MCF 10A (cell line): ENCODE measurements around the gene SMCO2. TPM values are rescaled to one million over a fixed set of nuclear protein-coding genes. Genes with fewer than 3 reads are reported as not detected.

Experiments used
- BruUV-seq: library from RNA; stranded (reverse); fragments of 400-500 nt; replicated peaks from 2 replicates; lab custom pipeline; 2021; lab: Mats Ljungman, UMichigan
- CTCF ChIA-PET: fragments of 300-600 bp; sonication (Branson Sonifier 250); formaldehyde crosslinking; extraction: SDS; loops from one replicate; lab custom pipeline; 2021; ENCODE audit warnings: antibody characterized with exemption, inconsistent platforms; lab: Yijun Ruan, JAX
- POLR2A ChIA-PET: fragments of 300-600, 350-650 bp; sonication (Branson Sonifier 250); formaldehyde crosslinking; extraction: SDS; loops from one replicate; lab custom pipeline; 2020; ENCODE audit warnings: antibody characterized with exemption, inconsistent platforms; lab: Yijun Ruan, JAX
- DNase-seq: peaks from one replicate; pipeline ENCODE4 v3.0.0-alpha.2; 2018; ENCODE audit not compliant: unreplicated experiment
- H3K27ac Mint-ChIP-seq: one replicate; pipeline ENCODE4 v1.8.0; 2022; ENCODE audit warnings: mild to moderate bottlenecking, low read depth, mixed read lengths; ENCODE audit not compliant: unreplicated experiment
- H3K27me3 Mint-ChIP-seq: one replicate; pipeline ENCODE4 v1.8.0; 2022; ENCODE audit warnings: mixed read lengths; ENCODE audit not compliant: insufficient read depth, unreplicated experiment
- H3K36me3 Mint-ChIP-seq: one replicate; pipeline ENCODE4 v1.8.0; 2022; ENCODE audit warnings: mild to moderate bottlenecking, moderate library complexity, mixed read lengths; ENCODE audit not compliant: insufficient read depth, unreplicated experiment
- H3K4me1 Mint-ChIP-seq: one replicate; pipeline ENCODE4 v1.8.0; 2022; ENCODE audit warnings: mixed read lengths; ENCODE audit not compliant: insufficient read depth, unreplicated experiment
- H3K4me3 Mint-ChIP-seq: one replicate; pipeline ENCODE4 v1.8.0; 2022; ENCODE audit warnings: mild to moderate bottlenecking, moderate library complexity, mixed read lengths; ENCODE audit not compliant: unreplicated experiment
- H3K9me3 Mint-ChIP-seq: one replicate; pipeline ENCODE4 v1.8.0; 2022; ENCODE audit warnings: mixed read lengths; ENCODE audit not compliant: unreplicated experiment
- CTCF ChIP-seq: fragments of 200-600 bp; IDR thresholded peaks from one replicate; pipeline ENCODE4 v1.8.0; 2022; ENCODE audit warnings: antibody characterized with exemption, mild to moderate bottlenecking; ENCODE audit not compliant: unreplicated experiment
- intact Hi-C: fragments of 100-400 bp; cut with micrococcal nuclease; formaldehyde crosslinking; loops from 2 replicates; pipeline ENCODE4 v1.14.1; 2022
- total RNA-seq: library from RNA; stranded (reverse); gene quantifications from 2 replicates; pipeline ENCODE4 v1.2.3, GENCODE V29; 2022

Gene SMCO2
- total RNA-seq, 1 experiment from 2014 or later: not detected

- no peak for DNase-seq
- no peaks in the 10 kb centered on the region for H3K36me3 Mint-ChIP-seq
- H3K9me3 Mint-ChIP-seq: peaks cover 7% of the 10 kb centered on the region
- BruUV-seq: no TSS peak
- H3K27ac Mint-ChIP-seq: no peak overlapping the region
- POLR2A ChIA-PET: interaction anchor here (0.7 to 3.0 kb wide), 3 partner anchors 11 to 57 kb away, joined by 4 to 16 read pairs (median 4); partner anchors contain the start of gene PPFIBP1
- CTCF ChIA-PET: interaction anchor here (0.9 to 1.2 kb wide), 2 partner anchors 12 to 100 kb away, joined by 3 read pairs; no protein-coding TSS in a partner anchor
- H3K4me1 Mint-ChIP-seq: peaks cover 29% of the 10 kb centered on the region
- H3K4me3 Mint-ChIP-seq: no peak overlapping the region
- TF ChIP-seq CTCF: no peak
- H3K27me3 Mint-ChIP-seq: no peaks in the 10 kb centered on the region
- intact Hi-C loops: no loop called here
Measured at GRCh38 chr12:27534765-27535161, 88.2 kb downstream of the SMCO2 start.

- Mint-ChIP-seq H3K27ac (no peak overlapping the region), H3K4me1 (peaks cover 29% of the 10 kb centered on the region), H3K4me3 (no peak overlapping the region), H3K27me3 (no peaks in the 10 kb centered on the region), H3K9me3 (peaks cover 7% of the 10 kb centered on the region), H3K36me3 (no peaks in the 10 kb centered on the region)
- no peak for DNase-seq
- intact Hi-C loops: no loop called here
- BruUV-seq: no TSS peak
- ChIA-PET CTCF (interaction anchor here (0.9 kb wide), 1 partner anchor 99 kb away, joined by 3 read pairs; no protein-coding TSS in a partner anchor), POLR2A (interaction anchor here (1.2 kb wide), 1 partner anchor 15 kb away, joined by 4 read pairs; no protein-coding TSS in a partner anchor)
- TF ChIP-seq CTCF: no peak
Measured at GRCh38 chr12:27535318-27535717, 88.8 kb downstream of the SMCO2 start.

- Mint-ChIP-seq H3K4me3 (no peak overlapping the region), H3K27me3 (no peaks in the 10 kb centered on the region), H3K9me3 (peaks cover 7% of the 10 kb centered on the region), H3K36me3 (no peaks in the 10 kb centered on the region), H3K4me1 (peaks cover 45% of the 10 kb centered on the region), H3K27ac (no peak overlapping the region)
- ChIA-PET POLR2A (interaction anchor here (0.6 to 9.3 kb wide), 6 partner anchors 8 to 90 kb away, joined by 3 to 129 read pairs (median 9); partner anchors contain the start of gene PPFIBP1), CTCF (interaction anchor here (1.7 kb wide), 1 partner anchor 98 kb away, joined by 6 read pairs; no protein-coding TSS in a partner anchor)
- TF ChIP-seq CTCF: no peak
- intact Hi-C loops: no loop called here
- BruUV-seq: no TSS peak
- DNase-seq: no peak
Measured at GRCh38 chr12:27537855-27538675, 91.5 kb downstream of the SMCO2 start.

GRCh38 chr12:27539191-27539631 is 92.7 kb downstream of the SMCO2 start:
- intact Hi-C loops: no loop called here
- no TSS peak for BruUV-seq
- H3K27me3 Mint-ChIP-seq: no peaks in the 10 kb centered on the region
- ChIA-PET CTCF (interaction anchor here (0.6 to 2.1 kb wide), 9 partner anchors 14 to 126 kb away, joined by 3 to 17 read pairs (median 3); partner anchors contain the start of gene PPFIBP1), POLR2A (interaction anchor here (0.7 to 9.3 kb wide), 10 partner anchors 9 to 89 kb away, joined by 3 to 129 read pairs (median 6); partner anchors contain the start of gene PPFIBP1)
- H3K27ac Mint-ChIP-seq: peak overlapping the region; percentile 52
- DNase-seq: peak; percentile 19
- H3K4me3 Mint-ChIP-seq: no peak overlapping the region
- no peak for TF ChIP-seq CTCF
- H3K4me1 Mint-ChIP-seq: peaks cover 40% of the 10 kb centered on the region
- H3K36me3 Mint-ChIP-seq: no peaks in the 10 kb centered on the region
- H3K9me3 Mint-ChIP-seq: no peaks in the 10 kb centered on the region
